NCI-H1105 treated with DMSO at 0.1 percent for 48 hours (cell line): ENCODE data around the gene DSCAM.

Experiments
- DNase-seq: peaks from one replicate; lab custom pipeline; 2025; lab: John Stamatoyannopoulos, UW

Gene DSCAM

DNA sequence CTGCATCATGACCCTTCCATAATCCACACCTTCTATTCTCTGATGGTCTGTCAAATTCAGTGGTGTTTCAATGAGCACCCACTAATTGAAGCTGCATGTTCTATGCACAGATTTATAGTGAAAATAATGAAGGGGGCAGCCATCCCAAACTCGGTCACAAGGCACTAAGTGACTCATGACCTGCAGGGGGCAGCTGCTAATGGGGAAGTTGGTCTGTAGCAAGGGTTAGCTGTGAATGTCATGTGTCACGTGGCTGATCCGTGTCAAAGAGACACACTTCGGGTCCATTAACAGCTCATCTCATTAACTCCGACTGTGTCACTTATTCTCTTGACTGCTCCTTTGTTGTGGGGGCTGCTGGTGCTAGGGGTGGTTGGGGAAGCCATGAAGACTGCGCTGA lies 673.1 kb downstream of the DSCAM start:
- no peak for DNase-seq

DNA sequence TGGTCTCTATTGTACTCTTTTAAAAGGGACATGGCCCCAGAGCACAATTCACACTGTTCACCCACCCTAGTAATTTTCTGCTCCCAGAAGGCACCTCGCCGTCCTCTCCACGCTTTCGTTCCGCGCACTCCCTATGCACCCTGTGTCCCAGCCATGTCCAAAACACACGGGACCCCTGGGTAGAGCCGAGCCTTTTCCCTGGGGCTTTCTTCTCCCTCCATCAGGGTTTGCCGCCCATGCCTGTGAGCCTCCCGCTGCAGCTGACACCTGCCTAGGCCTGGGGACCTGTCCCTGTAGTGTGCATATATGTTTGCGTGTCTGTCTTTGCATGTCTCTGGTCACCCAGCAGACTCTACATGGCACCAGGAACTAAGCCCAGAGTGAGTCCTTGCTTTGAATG lies 677.0 kb downstream of the DSCAM start:
- no peak for DNase-seq

GRCh38 chr21:40166291-40166843 lies 680.6 kb downstream of the DSCAM start:
- no peak for DNase-seq

GRCh38 chr21:40165773-40166070 lies 681.2 kb downstream of the DSCAM start:
- no peak for DNase-seq

GRCh38 chr21:40164905-40165772 lies 681.8 kb downstream of the DSCAM start:
- DNase-seq = no peak

DNA sequence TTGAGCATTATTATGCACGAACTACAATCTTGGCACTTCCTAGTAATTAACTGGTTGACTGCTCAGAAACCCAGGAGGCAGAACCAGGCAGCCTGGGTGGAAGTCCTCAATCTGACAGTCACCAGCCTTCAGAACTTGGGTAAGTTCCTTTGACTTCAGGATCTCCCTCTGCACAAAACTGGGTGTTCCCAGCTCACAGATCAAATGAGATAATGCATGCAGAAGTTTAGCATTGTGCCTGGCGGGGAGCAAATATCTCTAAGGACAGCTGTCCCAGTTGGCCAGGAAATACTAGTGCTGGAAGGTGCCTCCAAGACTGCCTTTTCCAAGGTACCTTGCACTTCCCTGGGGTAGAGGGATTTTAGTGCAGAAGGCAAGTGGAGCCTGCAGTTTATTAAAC lies 684.9 kb downstream of the DSCAM start:
- no peak for DNase-seq

- no peak for DNase-seq
Observed at GRCh38 chr21:40160911-40161310, 686.0 kb downstream of the DSCAM start.

DNA sequence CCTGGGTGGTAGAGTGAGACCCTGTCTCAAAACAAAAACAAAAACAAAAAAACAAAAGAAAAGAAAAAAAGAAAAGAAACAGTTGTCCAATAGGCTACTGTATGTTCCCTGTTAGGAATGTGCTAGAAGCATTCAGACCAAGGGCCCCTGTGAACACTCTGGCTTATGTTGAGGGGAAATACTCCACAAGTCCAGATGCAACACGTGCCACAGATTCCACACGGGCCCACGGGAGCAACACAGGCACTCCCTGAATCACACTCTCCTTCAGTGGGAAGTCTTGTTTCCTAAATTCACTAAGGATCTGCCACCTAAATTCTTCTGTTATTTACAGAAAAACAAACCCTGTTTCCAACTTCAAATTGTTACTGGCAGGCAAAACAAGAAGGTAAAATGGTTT lies 688.6 kb downstream of the DSCAM start:
- DNase-seq = no peak

DNA sequence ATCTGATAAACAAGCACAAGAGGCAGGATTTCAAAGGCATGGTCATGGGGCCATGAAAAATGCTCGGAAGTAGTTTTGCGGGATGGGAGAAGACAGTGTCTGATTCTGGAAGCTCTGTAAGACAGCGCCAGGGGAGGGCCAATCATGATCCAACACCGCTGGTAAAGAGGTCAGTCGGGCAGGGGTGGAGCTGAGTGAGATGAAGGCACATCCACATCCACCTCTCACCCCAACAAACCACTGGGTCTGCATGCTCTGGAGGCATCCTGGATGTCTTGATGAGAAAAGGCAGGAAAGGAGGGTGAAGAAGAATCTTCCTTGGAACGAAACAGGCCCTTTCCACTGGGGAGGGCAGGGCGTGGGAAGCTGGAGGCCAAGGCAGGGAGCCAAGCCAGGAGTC lies 691.4 kb downstream of the DSCAM start:
- no peak for DNase-seq

GRCh38 chr21:40153351-40153750 lies 693.6 kb downstream of the DSCAM start:
- DNase-seq = no peak

GRCh38 chr21:40152476-40152875 lies 694.5 kb downstream of the DSCAM start:
- no peak for DNase-seq

- DNase-seq = no peak
Observed at GRCh38 chr21:40151611-40152010, 695.3 kb downstream of the DSCAM start.

GRCh38 chr21:40146216-40146837 lies 700.6 kb downstream of the DSCAM start:
- DNase-seq = peak; percentile 95

GRCh38 chr21:40143822-40144525 lies 703.0 kb downstream of the DSCAM start:
- peak; percentile 75 for DNase-seq

GRCh38 chr21:40141621-40142020 lies 705.3 kb downstream of the DSCAM start:
- no peak for DNase-seq

- DNase-seq = no peak
Observed at GRCh38 chr21:40140675-40141074, 706.3 kb downstream of the DSCAM start.

DNA sequence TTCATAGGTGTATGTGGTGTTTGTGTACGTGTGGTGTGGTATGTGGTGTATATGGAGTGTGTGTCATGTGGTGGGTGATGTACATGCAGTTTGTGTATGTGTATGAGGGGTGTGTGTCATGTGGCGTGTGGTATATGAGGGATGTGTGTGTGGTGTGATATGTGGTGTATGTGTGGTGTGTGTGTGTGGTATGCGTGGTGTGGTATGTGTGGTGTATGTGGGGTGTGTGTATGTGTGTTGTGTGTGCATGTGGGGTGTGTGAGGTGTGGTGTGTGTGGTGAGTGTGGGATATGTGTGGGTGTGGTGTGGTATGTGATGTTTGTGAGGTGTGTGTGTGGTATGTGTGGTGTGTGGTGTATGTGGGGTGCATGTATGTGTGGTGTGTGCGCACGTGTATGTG lies 707.3 kb downstream of the DSCAM start:
- no peak for DNase-seq

GRCh38 chr21:40136571-40136970 lies 710.4 kb downstream of the DSCAM start:
- DNase-seq = no peak

DNA sequence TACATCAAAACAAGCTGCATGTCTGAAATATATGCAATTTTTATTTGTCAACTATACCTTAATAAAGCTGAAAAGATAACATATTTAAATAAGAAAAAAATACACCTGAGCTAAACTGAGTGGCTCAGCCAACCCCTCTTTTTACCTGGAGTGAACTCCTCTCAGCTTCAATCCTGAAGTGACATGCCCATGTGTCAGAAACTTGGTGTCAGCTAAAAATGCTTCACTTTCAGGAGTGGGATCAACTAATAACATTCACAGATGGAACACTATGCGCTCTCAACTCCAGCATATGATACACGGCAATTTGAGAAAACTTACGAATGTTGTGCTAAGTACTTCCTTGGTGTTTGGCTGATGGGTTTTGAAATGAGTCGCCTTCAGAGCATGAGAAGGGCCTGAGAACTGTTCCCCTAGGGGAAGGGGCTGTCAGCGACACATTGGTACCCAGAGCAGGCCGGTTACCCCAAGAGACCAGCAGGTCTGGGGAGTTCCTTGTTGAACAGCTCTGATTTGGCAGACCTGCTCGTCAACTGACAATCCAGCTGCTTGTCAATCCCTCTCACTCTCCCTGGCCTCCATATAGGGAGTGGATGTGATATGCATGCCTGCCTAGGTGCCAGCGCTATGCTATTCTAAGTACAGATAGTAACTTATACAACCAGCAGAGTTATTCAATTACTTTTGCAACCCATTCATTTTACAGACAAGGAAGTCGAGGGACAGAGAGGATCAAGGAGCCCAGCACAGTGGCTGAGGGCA lies 712.0 kb downstream of the DSCAM start:
- DNase-seq = no peak

DNA sequence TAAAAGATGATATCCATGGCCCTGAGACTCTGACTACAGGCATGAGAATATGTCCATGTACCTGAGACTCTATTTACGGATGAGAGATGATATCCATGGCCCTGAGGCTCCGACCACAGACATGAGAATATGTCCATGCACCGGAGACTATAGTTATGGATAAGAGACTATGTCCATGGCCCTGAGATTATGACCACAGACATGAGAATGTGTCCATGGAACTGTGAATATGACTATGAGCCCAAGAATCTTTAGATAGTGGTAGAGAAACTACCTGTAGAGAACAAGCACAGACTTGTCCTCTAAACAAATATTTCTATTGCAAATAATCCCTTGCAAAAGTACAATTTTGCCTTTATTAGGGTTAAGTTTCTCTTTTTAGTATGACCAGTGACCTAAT lies 716.5 kb downstream of the DSCAM start:
- no peak for DNase-seq

- DNase-seq = no peak
Observed at GRCh38 chr21:40129809-40130208, 717.1 kb downstream of the DSCAM start.

DNA sequence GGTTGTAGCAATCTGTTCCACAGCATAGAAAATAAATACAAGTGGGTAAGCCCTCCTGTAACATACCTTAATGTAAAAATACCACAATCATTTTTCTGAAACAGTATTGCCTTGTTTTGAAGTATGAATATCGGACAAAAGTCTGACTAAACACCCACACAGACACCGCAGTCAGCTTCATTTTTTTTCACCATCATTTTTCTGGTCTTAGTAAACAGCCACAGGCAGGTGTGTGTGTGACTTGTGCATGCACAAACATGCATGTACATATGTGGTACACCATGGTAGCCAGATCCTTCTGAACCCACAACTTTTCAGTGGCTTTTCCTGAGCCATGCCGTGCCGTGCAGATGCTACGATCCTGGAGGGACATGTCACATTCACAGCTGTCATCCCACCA lies 718.1 kb downstream of the DSCAM start:
- DNase-seq = no peak
